HG02763 (cell line): ENCODE measurements around the gene CREB1.
A peak's percentile ranks its signal among the peaks of the same experiment; 100 is the strongest.
"Not testable (repeated sequence)": the region's sequence is repeated elsewhere in the genome, so short reads cannot be mapped to it uniquely, and the experiment has no call there.

ENCODE experiments used
- ATAC-seq: cut with Tn5 transposase; IDR thresholded peaks from one replicate; pipeline ENCODE4 v1.9.1; 2021; ENCODE audit warnings: mild to moderate bottlenecking, moderate library complexity; ENCODE audit not compliant: unreplicated experiment

CREB1 gene

GRCh38 chr2:207529330-207530159, at the start of gene CREB1:
TSS of gene CREB1 (plus strand) at chr2:207529962. CDS start at chr2:207555636, 25,674 bp downstream.
- peak; percentile 84 for ATAC-seq

- no peak for ATAC-seq
These were observed 49.2 kb upstream of the CREB1 start for GRCh38 chr2:207480521-207481040.

GRCh38 chr2:207481924-207482323, 47.8 kb upstream of the CREB1 start:
- no peak for ATAC-seq

- no peak for ATAC-seq
These were observed 47.1 kb upstream of the CREB1 start for GRCh38 chr2:207482630-207483029.

- ATAC-seq, result no peak
These were observed 46.7 kb upstream of the CREB1 start for GRCh38 chr2:207483066-207483465.

GRCh38 chr2:207483477-207483876, 46.3 kb upstream of the CREB1 start:
- ATAC-seq, result no peak

- no peak for ATAC-seq
These were observed 45.0 kb upstream of the CREB1 start for GRCh38 chr2:207484444-207485391.

- ATAC-seq, result no peak
These were observed 42.0 kb upstream of the CREB1 start for GRCh38 chr2:207487650-207488311.

- ATAC-seq, result no peak
These were observed 40.5 kb upstream of the CREB1 start for GRCh38 chr2:207489251-207489650.

GRCh38 chr2:207490441-207490840, 39.3 kb upstream of the CREB1 start:
- no peak for ATAC-seq

- no peak for ATAC-seq
These were observed 38.7 kb upstream of the CREB1 start for GRCh38 chr2:207491086-207491485.

GRCh38 chr2:207491956-207492355, 37.8 kb upstream of the CREB1 start:
- ATAC-seq, result no peak

GRCh38 chr2:207492461-207492860, 37.3 kb upstream of the CREB1 start:
- no peak for ATAC-seq

- ATAC-seq, result no peak
These were observed 35.6 kb upstream of the CREB1 start for GRCh38 chr2:207494137-207494536.

- ATAC-seq, result not testable (repeated sequence)
These were observed 32.8 kb upstream of the CREB1 start for GRCh38 chr2:207496936-207497335.

GRCh38 chr2:207497596-207497995, 32.2 kb upstream of the CREB1 start:
- ATAC-seq, result no peak

GRCh38 chr2:207498427-207498826, 31.3 kb upstream of the CREB1 start:
- ATAC-seq, result no peak

GRCh38 chr2:207499114-207499513, 30.6 kb upstream of the CREB1 start:
- no peak for ATAC-seq

GRCh38 chr2:207501802-207502576, 27.8 kb upstream of the CREB1 start:
- ATAC-seq, result no peak

- no peak for ATAC-seq
These were observed 27.1 kb upstream of the CREB1 start for GRCh38 chr2:207502577-207503198.
